GM10248 (cell line): ENCODE data around the gene NKX2-3.

ENCODE experiments used
- CTCF ChIA-PET: fragments of 300-600 bp; sonication (Branson Sonifier 250); formaldehyde crosslinking; extraction: SDS; loops from one replicate; lab custom pipeline; 2021; ENCODE audit warnings: antibody characterized with exemption; lab: Yijun Ruan, JAX
- POLR2A ChIA-PET: fragments of 350-650 bp; sonication (Branson Sonifier 250); formaldehyde crosslinking; extraction: SDS; loops from one replicate; lab custom pipeline; 2020; ENCODE audit warnings: antibody characterized with exemption; lab: Yijun Ruan, JAX
- DNase-seq: peaks from one replicate; pipeline ENCODE4 v3.0.0; 2012; ENCODE audit errors: extremely low spot score
- CTCF ChIP-seq: IDR thresholded peaks from 2 replicates; pipeline ENCODE4 v1.5.1; 2012; ENCODE audit warnings: mild to moderate bottlenecking, low read depth; ENCODE audit errors: extremely low read depth, missing control alignments, control extremely low read depth

NKX2-3 gene

DNA sequence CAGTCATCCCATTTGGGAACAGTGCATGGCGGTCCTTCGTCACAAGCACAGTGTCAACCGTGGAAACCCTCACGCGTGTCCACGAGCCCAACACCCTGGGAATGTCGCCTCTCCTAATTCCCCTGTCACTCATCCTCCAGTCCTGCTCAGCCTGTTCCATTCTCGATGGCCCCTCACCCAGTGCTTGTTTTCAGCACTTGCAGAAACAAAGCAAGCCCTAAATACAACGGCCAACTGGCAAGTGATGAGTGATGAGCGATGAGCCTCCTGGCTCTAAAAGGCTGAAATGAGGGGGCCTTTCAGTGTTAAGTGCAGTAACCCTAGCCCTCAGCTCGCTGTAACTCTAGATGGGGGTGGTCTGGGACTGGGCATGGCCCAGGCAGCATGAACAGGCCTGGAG is 22.6 kb downstream of the NKX2-3 start:
- no peak for TF ChIP-seq CTCF
- ChIA-PET CTCF (interaction anchor here (1.1 to 1.2 kb wide), 2 partner anchors 50 to 51 kb away, joined by 3 read pairs; no protein-coding TSS in a partner anchor), POLR2A (no interaction called here)
- no peak for DNase-seq

- ChIA-PET POLR2A (interaction anchor here (0.7 kb wide), 1 partner anchor 362 kb away, joined by 3 read pairs; no protein-coding TSS in a partner anchor), CTCF (interaction anchor here (1.0 to 7.3 kb wide), 4 partner anchors 50 to 155 kb away, joined by 3 to 55 read pairs (median 3); no protein-coding TSS in a partner anchor)
- no peak for DNase-seq
- TF ChIP-seq CTCF: no peak
Measured at GRCh38 chr10:99555825-99556523, 23.2 kb downstream of the NKX2-3 start.

DNA sequence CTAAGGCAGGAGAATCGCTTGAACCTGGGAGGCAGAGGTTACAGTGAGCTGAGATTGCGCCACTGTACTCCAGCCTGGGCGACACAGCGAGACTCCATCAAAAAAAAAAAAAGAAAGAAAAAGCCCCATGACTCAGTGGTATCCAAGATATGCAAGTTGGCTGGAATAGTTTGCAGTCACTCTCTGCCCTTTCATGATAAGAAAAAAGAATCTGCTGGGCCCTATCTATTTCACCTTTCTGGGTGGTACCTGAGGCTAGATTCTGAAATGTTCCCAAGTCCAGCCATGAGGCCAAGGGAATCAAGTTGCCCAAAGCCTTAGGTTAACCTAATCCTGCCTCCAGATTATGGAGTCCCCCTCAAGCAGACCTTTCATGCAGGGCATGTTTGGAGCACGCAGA is 24.3 kb downstream of the NKX2-3 start:
- POLR2A ChIA-PET: no interaction called here
- DNase-seq: no peak
- CTCF ChIA-PET: interaction anchor here (1.0 to 7.3 kb wide), 6 partner anchors 52 to 154 kb away, joined by 3 to 55 read pairs (median 4); no protein-coding TSS in a partner anchor

GRCh38 chr10:99558708-99559107 is 26.0 kb downstream of the NKX2-3 start:
- no peak for TF ChIP-seq CTCF
- DNase-seq: no peak
- POLR2A ChIA-PET: no interaction called here
- CTCF ChIA-PET: interaction anchor here (0.9 to 7.3 kb wide), 7 partner anchors 19 to 153 kb away, joined by 4 to 55 read pairs (median 7); no protein-coding TSS in a partner anchor

More for the DNA sequence above, 24.3 kb downstream of the NKX2-3 start:
- TF ChIP-seq CTCF: no peak

DNA sequence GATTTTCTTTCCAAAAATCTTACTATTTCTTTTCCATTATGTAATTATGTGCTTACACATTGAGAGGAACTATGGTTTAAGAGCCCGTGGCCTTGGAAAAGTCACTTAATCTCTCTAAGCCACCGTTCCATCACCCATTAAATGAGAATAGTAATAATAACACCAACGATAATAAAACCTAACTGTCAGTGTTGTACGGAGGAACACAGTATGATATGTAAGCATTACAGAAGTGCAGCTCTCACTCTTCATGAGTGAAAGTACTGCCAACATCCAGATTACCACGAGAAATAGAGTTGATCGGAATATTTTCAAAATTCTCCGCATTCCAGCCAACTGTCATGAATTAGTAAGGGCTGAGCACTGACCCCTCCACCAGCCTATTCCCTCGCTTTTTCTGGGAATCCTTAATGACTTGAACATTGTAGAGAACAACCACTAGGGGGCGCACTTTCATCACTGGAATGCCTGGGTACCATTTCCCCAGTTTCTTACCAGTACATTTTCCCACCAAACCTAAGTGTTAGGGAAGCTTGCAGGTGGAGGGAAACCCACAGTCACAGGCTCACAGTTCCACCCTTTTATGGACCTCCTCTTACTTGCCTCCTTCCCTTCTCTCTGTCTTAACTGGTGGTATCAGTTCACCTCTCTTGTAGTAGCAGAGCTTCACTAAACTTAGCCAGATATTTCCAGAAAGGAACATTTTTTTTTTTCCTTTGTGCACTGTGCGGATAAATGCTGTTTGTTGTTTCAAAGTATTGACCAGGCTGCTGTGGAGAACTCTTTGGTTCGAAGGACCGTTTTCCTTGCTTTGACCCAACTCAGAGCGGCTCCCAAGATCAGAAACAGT is 27.8 kb downstream of the NKX2-3 start:
- CTCF ChIA-PET: interaction anchor here (0.6 to 7.3 kb wide), 28 partner anchors 9 to 178 kb away, joined by 3 to 55 read pairs (median 4); no protein-coding TSS in a partner anchor

More for the DNA sequence above, 27.8 kb downstream of the NKX2-3 start:
- peak; percentile 45 for DNase-seq
- POLR2A ChIA-PET: no interaction called here
- TF ChIP-seq CTCF: peak; percentile 65
